ENCODE results near the gene COL18A1. TPM values are rescaled to one million over a fixed set of nuclear protein-coding genes. Genes with fewer than 3 reads are reported as not detected.

The COL18A1 gene
- total and polyA plus RNA-seq, 4 donors = 97.3 to 963 (median 295) TPM

DNA sequence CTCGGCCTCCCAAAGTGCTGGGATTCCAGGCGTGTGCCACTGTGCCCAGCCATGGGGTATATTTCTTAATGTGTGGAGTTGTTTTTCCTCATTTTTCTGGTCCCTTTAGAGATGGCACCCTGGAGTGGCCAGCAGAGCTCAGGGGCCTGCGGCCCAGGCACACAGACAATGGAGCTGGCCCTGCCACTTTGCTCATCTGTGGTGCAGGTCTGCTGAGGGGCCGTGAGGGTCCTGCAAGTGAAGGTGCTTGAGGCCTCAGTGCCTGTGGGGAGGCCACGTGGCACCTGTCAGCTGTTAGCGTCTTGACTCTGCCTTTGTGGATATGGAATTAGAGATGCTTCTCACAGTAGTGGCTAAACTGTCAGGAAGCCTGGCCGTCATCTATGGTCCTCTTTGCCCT is 7.5 kb downstream of the COL18A1 start:
- WGBS, 2 donors = 85 to 91% methylated on average over 7 of the region's 7 CpGs
- no peak overlapping the region for H3K27ac ChIP-seq (ENCODE audit: low read depth in 1 of 2, low read length in 2 of 2)
- H3K27me3 ChIP-seq (ENCODE audit: control insufficient read depth in 1 of 2, insufficient read depth in 2 of 2, low read length in 1 of 2) = no peaks in the 10 kb centered on the region
- ATAC-seq (ENCODE audit: low FRiP score) (no peak), DNase-seq (peak in 1 of 2 donors; percentile 57)
- H3K4me3 ChIP-seq (ENCODE audit: low read length in 2 of 2) = no peak overlapping the region
- H3K36me3 ChIP-seq (ENCODE audit: control insufficient read depth in 1 of 2, insufficient read depth in 2 of 2, low read length in 1 of 2) = no peaks in the 10 kb centered on the region
- H3K4me1 ChIP-seq (ENCODE audit: control insufficient read depth in 1 of 2, insufficient read depth in 2 of 2, low read length in 2 of 2) = no peaks in the 10 kb centered on the region
- intact Hi-C loops (cut with DNase I) = no loop called here
- no peaks in the 10 kb centered on the region for H3K9me3 ChIP-seq (ENCODE audit: control insufficient read depth, low read length)

DNA sequence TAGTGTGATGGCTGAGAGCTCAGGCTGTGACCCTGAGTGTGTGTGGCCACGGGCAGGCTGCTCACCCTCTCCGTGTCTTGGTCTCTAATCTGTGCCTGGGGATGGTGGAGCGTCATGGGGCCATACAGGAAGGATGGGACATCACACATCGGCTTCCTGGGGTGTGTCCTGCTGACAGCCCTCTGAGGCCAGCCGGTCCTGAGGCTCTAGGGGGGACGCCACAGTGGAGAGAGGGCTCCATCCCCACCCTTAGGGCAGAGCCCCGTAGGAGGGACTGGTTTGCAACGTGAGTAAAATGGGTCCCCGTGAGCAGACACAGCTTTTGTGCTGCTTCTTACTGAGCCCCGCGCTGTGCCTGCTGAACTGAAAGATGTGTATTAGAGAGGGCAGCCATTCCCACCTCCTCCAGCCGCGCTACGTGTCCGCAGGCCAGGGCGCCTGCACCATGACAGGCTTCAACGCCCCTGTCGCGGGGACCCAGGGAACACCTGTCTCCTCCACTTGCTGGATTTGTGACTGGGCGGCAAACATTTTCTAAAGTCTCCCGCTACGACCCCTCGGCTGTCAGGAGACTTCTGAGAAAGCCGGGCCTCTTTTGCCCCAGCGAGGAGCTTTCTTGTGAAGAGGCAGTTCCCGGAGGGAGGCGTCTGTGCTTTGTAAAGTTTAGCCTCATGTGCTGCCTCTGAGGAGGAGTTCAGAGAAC is 8.1 kb downstream of the COL18A1 start:
- no peaks in the 10 kb centered on the region for H3K27me3 ChIP-seq (ENCODE audit: control insufficient read depth in 1 of 2, insufficient read depth in 2 of 2, low read length in 1 of 2)
- H3K9me3 ChIP-seq (ENCODE audit: control insufficient read depth, low read length) = no peaks in the 10 kb centered on the region
- peak; percentile 39 to 74 for DNase-seq
- no peaks in the 10 kb centered on the region for H3K4me1 ChIP-seq (ENCODE audit: control insufficient read depth in 1 of 2, insufficient read depth in 2 of 2, low read length in 2 of 2)
- no peak overlapping the region for H3K4me3 ChIP-seq (ENCODE audit: low read length in 2 of 2)
- H3K36me3 ChIP-seq (ENCODE audit: control insufficient read depth in 1 of 2, insufficient read depth in 2 of 2, low read length in 1 of 2) = no peaks in the 10 kb centered on the region
- intact Hi-C loops (cut with DNase I) = no loop called here
- no peak for ATAC-seq (ENCODE audit: low FRiP score)
- WGBS, 2 donors = 85% methylated on average over 27 of the region's 27 CpGs
- no peak overlapping the region for H3K27ac ChIP-seq (ENCODE audit: low read depth in 1 of 2, low read length in 2 of 2)

DNA sequence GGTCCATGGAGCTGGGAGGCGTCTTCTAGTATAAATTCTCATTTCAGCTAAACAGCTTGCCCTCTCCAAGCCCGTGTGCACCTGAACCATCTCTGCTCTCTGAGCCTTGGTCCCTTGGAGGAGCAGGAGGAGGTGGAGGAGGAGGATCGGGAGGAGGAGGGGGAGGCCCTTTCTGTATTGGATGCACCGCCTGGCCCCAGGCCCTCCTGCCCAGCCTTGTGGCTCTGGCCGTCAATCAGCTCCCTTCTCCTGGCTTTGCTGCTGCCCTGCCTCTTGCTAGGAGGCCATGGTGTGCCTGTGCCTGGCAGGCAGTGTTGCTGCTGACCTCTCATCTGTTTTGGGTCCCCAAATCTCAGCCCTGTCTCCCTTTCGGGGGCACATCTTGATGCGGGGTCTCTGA is 9.0 kb downstream of the COL18A1 start:
- ATAC-seq (ENCODE audit: low FRiP score) (no peak), DNase-seq (peak; percentile 37 to 70)
- no peaks in the 10 kb centered on the region for H3K4me1 ChIP-seq (ENCODE audit: control insufficient read depth in 1 of 2, insufficient read depth in 2 of 2, low read length in 2 of 2)
- H3K36me3 ChIP-seq (ENCODE audit: control insufficient read depth in 1 of 2, insufficient read depth in 2 of 2, low read length in 1 of 2) = no peaks in the 10 kb centered on the region
- H3K27me3 ChIP-seq (ENCODE audit: control insufficient read depth in 1 of 2, insufficient read depth in 2 of 2, low read length in 1 of 2) = no peaks in the 10 kb centered on the region
- intact Hi-C loops (cut with DNase I) = no loop called here
- H3K9me3 ChIP-seq (ENCODE audit: control insufficient read depth, low read length) = no peaks in the 10 kb centered on the region
- no peak overlapping the region for H3K4me3 ChIP-seq (ENCODE audit: low read length in 2 of 2)
- 47 to 53% methylated on average over 7 of the region's 7 CpGs for WGBS, 2 donors
- H3K27ac ChIP-seq (ENCODE audit: low read depth in 1 of 2, low read length in 2 of 2) = no peak overlapping the region

DNA sequence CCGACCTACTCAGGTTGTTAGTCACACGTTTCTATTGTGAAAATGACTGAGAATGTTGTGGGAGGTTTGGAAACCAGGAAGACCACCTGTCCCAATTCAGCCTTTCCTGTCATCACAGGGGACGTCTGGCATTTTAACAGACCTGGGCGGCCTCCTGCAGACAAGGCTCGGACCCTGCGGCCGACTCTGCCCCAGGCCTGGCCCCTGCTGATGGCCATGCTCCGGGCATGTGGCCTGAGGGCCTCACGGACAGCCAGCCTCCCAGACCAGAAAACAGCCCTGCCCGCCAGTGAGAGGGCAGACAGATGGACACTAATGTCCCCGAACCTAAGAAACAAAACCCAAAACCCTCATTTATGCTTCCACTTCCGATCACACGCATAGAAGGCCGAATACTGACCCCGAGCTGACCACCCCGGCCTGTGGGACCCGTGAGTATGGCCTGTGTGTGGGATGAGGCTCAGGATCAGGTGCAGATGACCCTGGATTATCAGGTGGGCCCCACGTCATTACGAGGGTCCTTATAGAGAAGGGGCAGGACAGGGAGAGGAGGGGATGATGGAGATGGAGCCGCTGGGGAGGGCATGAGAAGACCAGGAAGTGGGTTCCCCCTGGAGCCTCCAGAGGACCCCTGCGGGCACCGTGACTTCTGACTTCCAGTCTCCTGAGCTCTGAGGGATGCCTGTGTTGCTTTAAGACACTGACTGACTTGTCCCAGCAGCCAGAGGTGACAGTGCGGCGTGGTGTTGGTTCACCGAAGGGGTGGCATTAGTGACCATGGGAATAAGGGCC is 9.6 kb downstream of the COL18A1 start:
- H3K4me3 ChIP-seq (ENCODE audit: low read length in 2 of 2) = no peak overlapping the region
- intact Hi-C loops (cut with DNase I) = no loop called here
- ATAC-seq (ENCODE audit: low FRiP score) (no peak), DNase-seq (peak; percentile 37 to 68)
- no peaks in the 10 kb centered on the region for H3K27me3 ChIP-seq (ENCODE audit: control insufficient read depth in 1 of 2, insufficient read depth in 2 of 2, low read length in 1 of 2)
- H3K36me3 ChIP-seq (ENCODE audit: control insufficient read depth in 1 of 2, insufficient read depth in 2 of 2, low read length in 1 of 2) = no peaks in the 10 kb centered on the region
- no peaks in the 10 kb centered on the region for H3K9me3 ChIP-seq (ENCODE audit: control insufficient read depth, low read length)
- WGBS, 2 donors = 87 to 92% methylated on average over 25 of the region's 25 CpGs
- no peak overlapping the region for H3K27ac ChIP-seq (ENCODE audit: low read depth in 1 of 2, low read length in 2 of 2)
- H3K4me1 ChIP-seq (ENCODE audit: control insufficient read depth in 1 of 2, insufficient read depth in 2 of 2, low read length in 2 of 2) = no peaks in the 10 kb centered on the region

DNA sequence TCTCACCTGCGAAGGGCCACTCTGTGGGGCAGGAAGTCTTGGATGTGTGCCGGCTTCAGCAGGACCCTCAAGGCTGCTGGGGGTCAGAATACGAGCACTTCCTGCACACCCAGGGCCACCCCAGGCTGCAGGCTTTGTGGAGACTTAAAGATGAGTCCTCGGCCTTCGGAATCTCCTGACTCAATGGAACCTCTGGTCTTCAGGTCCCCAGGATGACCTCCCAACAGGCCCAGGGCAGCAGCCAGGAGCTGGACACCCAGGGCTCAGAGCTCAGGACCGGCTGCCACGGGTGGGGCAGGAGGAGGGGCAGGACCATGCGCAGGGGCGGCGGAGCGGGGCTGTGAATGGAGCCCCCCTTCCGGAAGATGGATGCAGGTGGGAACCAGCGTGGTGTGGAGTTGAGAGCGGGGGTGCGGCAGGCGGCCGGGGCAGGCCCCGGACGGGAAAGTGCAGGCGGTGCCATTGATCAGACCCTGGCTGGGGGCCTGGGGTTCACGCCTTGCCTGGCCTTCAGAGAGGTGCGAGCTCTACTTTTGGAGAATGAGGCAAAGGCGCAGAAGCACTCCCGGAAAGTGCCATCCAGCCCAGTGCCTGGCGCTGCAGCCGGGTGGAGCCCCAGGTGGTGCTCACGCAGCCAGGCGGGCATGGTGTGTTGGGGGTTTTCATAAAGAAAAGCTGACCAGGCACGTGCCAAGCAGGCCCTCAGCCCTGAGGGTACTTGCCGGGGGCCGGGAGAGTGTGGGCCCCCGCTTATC is 10.4 kb downstream of the COL18A1 start:
- no peaks in the 10 kb centered on the region for H3K9me3 ChIP-seq (ENCODE audit: control insufficient read depth, low read length)
- H3K36me3 ChIP-seq (ENCODE audit: control insufficient read depth in 1 of 2, insufficient read depth in 2 of 2, low read length in 1 of 2) = no peaks in the 10 kb centered on the region
- intact Hi-C loops (cut with DNase I) = no loop called here
- no peak overlapping the region for H3K27ac ChIP-seq (ENCODE audit: low read depth in 1 of 2, low read length in 2 of 2)
- ATAC-seq (ENCODE audit: low FRiP score) (no peak), DNase-seq (peak; percentile 42 to 65)
- H3K4me1 ChIP-seq (ENCODE audit: control insufficient read depth in 1 of 2, insufficient read depth in 2 of 2, low read length in 2 of 2) = no peaks in the 10 kb centered on the region
- no peaks in the 10 kb centered on the region for H3K27me3 ChIP-seq (ENCODE audit: control insufficient read depth in 1 of 2, insufficient read depth in 2 of 2, low read length in 1 of 2)
- no peak overlapping the region for H3K4me3 ChIP-seq (ENCODE audit: low read length in 2 of 2)
- 89 to 91% methylated on average over 31 to 32 of the region's 32 CpGs for WGBS, 2 donors

DNA sequence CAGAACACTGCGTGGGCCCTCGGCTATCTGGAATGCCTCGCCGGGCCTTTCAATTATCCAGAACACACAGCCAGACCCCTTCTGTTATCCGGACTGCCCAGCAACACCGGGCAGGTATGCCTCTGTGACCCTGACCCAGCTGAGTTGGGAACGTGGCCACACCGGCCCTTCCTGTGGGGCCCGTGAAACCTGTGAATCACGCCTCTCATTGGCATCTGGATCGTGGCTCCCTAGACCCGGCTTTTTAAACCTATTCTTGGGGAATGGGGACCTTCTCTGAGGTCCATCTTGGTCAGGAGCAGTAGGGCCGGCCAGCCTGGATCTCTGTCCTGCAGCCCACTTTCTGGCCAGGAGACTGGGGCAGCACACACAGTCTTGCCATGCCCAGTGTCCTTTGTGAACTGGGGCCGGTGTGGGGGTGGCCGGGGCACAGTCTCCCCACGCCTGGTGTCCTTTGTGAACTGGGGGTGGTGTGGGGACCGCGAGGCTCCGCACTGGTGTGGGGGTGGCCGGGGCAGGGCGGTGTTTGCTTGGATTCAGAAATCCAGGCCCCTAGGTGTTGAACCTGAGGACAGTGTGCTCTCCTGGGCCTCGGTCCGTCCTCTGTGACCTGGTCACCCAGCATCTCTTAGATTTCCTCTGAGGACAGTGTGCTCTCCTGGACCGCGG is 11.1 kb downstream of the COL18A1 start:
- H3K9me3 ChIP-seq (ENCODE audit: control insufficient read depth, low read length) = no peaks in the 10 kb centered on the region
- 82 to 83% methylated on average over 25 of the region's 25 CpGs for WGBS, 2 donors
- H3K36me3 ChIP-seq (ENCODE audit: control insufficient read depth in 1 of 2, insufficient read depth in 2 of 2, low read length in 1 of 2) = no peaks in the 10 kb centered on the region
- DNase-seq (peak; percentile 40 to 69), ATAC-seq (ENCODE audit: low FRiP score) (no peak)
- intact Hi-C loops (cut with DNase I) = no loop called here
- H3K4me1 ChIP-seq (ENCODE audit: control insufficient read depth in 1 of 2, insufficient read depth in 2 of 2, low read length in 2 of 2) = no peaks in the 10 kb centered on the region
- H3K27ac ChIP-seq (ENCODE audit: low read depth in 1 of 2, low read length in 2 of 2) = no peak overlapping the region
- no peaks in the 10 kb centered on the region for H3K27me3 ChIP-seq (ENCODE audit: control insufficient read depth in 1 of 2, insufficient read depth in 2 of 2, low read length in 1 of 2)
- no peak overlapping the region for H3K4me3 ChIP-seq (ENCODE audit: low read length in 2 of 2)

DNA sequence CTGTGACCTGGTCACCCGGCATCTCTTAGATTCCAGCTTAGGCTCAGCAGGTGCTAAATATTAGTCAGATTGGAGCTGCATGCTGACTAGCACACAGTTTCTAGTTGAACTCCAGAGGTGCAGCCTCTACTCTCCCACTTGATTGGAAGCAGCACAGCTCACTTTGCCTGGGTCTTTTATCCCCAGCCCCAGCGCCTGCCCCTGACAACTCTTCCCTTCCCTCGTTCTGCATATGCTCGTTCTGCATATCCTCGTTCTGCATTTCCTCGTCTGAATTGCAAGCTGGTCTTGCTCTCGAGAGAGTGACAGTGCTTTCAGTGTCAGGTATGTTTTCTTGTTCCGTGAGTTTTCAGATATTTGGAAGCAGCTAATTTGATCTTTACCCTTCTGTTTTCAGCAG is 11.7 kb downstream of the COL18A1 start:
- WGBS, 2 donors = 56 to 68% methylated on average over 8 of the region's 8 CpGs
- Histone ChIP-seq H3K27me3 (ENCODE audit: control insufficient read depth in 1 of 2, insufficient read depth in 2 of 2, low read length in 1 of 2) (no peaks in the 10 kb centered on the region), H3K36me3 (ENCODE audit: control insufficient read depth in 1 of 2, insufficient read depth in 2 of 2, low read length in 1 of 2) (no peaks in the 10 kb centered on the region), H3K4me1 (ENCODE audit: control insufficient read depth in 1 of 2, insufficient read depth in 2 of 2, low read length in 2 of 2) (no peaks in the 10 kb centered on the region), H3K4me3 (ENCODE audit: low read length in 2 of 2) (no peak overlapping the region), H3K9me3 (ENCODE audit: control insufficient read depth, low read length) (no peaks in the 10 kb centered on the region), H3K27ac (ENCODE audit: low read depth in 1 of 2, low read length in 2 of 2) (no peak overlapping the region)
- ATAC-seq (ENCODE audit: low FRiP score) = no peak
- intact Hi-C loops (cut with DNase I) = no loop called here
- peak; percentile 6 to 51 for DNase-seq

DNA sequence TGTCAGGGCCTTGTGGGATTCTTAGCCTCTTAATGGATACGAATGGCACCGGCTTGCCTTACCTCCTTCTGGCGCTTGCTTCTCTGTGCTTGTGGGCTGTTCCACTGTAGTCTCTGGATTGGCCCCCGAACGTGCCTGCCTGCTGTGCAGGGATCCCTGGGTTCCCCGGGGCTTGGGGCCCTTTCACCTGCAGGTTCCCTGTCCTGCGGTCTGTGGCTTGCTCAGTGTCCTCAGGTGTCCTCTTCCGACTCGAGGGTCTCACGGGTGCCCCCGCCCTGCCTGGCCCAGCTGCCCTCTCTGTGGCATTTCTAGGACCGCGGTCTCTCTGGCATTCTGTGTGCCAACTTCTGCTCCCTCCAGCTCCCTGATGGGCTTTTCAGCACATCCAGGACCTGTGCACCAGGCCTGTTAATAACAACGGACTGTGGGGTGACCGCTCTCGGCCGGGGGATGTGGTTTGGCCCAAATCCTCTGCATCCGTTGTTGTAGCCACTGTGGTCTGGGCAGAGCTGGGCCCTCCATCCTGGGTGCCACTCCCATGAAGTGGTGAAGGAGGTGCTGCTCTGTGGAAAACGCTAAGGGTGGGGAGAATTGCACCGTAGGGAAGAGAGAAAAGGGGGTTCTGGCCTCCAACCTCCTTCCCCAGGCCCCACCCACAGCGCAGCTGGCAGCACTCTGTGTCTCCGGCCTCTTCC is 12.4 kb downstream of the COL18A1 start:
- 62 to 68% methylated on average over 22 of the region's 22 CpGs for WGBS, 2 donors
- Histone ChIP-seq H3K9me3 (ENCODE audit: control insufficient read depth, low read length) (no peaks in the 10 kb centered on the region), H3K36me3 (ENCODE audit: control insufficient read depth in 1 of 2, insufficient read depth in 2 of 2, low read length in 1 of 2) (no peaks in the 10 kb centered on the region), H3K27me3 (ENCODE audit: control insufficient read depth in 1 of 2, insufficient read depth in 2 of 2, low read length in 1 of 2) (no peaks in the 10 kb centered on the region), H3K27ac (ENCODE audit: low read depth in 1 of 2, low read length in 2 of 2) (peak overlapping the region in 1 of 2 donors; percentile 41), H3K4me3 (ENCODE audit: low read length in 2 of 2) (no peak overlapping the region), H3K4me1 (ENCODE audit: control insufficient read depth in 1 of 2, insufficient read depth in 2 of 2, low read length in 2 of 2) (no peaks in the 10 kb centered on the region)
- ATAC-seq (ENCODE audit: low FRiP score) (no peak), DNase-seq (peak; percentile 47 to 70)
- intact Hi-C loops (cut with DNase I) = no loop called here
